NCI-H82 treated with DMSO at 0.1 percent for 48 hours (cell line): ENCODE measurements around the gene TBC1D14.

Source experiments
- DNase-seq: peaks from one replicate; lab custom pipeline; 2025; ENCODE audit not compliant: unreplicated experiment; lab: John Stamatoyannopoulos, UW

Gene TBC1D14

DNA sequence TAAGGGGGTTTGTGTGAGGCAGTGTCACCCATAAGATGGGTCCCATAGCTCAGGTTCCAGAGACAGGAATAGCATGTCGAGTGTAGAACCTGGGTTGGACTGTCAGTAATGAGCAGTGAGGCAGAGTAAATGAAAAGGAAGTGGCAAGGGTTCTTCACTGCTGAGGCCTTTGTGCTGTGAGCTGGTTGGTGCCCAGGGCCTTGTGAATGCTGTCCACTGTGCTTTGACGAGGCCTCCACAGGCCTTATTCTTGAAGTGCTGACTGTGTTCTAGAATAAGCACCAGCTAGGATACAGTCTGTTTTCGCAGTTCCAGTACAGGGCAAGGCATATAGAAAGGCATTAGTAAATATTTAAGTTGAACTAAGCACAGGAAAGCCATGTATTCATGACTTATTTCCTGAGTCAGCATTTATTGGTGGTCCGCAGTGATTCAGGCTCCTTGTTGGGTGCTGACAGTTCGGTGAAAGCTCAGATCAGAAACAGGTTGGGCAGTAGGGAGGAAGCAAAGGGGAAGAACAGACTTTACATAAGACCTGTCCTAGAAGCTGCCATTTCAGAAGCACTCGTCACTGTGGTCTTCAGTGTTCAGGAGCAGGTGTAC is 107.9 kb downstream of the TBC1D14 start:
- no peak for DNase-seq

GRCh38 chr4:7018281-7018680 is 108.7 kb downstream of the TBC1D14 start:
- no peak for DNase-seq

- DNase-seq, result no peak
These were observed 109.7 kb downstream of the TBC1D14 start for GRCh38 chr4:7019367-7019766.

DNA sequence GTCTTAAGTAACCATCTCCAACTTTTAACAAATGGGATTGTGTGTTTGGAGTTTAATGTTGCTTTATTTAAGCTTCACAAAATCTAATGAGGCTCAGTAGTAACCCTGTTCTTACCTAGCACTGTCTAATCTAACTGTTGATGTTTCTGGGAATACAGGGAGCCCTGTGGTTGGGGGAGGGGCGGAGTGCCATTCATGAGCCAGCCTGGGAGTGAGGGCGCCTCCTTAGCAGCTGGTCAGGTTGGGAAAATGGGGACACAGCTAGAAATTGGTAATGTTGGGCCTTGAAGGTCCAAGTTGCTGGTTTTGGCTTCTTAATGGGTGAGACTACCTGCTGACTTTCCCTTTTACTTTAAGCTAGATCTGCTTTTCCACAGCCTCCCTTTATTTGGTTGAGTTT is 110.7 kb downstream of the TBC1D14 start:
- no peak for DNase-seq

GRCh38 chr4:7020856-7021255 is 111.2 kb downstream of the TBC1D14 start:
- no peak for DNase-seq

DNA sequence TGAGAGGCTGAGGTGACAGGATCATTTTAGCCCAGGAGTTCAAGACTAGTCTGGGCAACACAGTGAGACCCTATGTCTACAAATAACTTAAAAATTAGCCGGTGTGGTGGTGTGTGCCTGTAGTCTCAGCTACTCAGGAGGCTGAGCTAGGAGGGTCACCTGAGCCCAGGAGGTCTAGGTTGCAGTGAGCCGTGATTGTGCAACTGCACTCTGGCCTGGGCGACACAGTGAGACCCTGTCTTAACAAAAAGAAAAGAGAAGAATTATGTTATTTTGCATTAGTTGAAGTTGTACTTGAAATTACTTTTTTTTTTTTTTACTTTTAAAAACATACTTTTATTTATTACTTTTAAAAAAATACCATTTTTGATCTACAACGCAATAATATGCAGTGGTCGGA is 111.7 kb downstream of the TBC1D14 start:
- no peak for DNase-seq

DNA sequence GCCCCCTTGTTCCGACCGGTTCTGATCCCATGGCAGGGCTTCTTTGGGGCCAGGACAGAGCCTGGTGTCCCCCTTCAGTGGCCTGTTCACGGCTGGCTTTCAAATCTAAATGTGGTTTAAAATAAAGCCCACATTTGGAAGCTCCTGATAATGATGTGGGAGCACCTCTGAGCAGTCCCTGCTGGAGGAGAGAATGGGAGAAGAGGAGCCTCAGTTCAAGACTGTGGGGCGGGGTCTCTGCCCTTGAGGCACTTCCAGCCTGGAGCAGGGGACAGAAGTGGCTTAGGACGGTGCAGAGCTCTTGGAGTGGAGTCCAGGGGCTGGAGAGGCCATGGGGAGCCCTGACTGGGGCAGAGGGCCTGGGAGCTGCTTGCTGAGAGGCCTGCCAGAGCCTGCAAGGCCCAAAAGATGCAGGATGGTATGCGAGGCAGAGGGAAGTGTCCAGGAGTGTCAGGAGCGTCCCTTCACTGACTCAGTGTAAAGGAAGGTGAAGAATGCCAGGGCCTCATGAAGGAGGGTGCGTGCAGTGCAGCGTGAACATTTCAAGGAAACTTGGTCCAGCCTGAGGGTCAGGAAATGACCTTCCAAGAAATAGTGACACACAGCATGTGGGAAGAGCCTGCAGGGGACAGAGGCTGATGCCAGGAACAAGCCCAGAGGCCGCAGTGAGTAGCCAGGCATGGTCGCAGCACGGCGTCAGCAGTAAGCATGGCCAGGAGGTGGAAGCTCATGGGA is 112.5 kb downstream of the TBC1D14 start:
- no peak for DNase-seq

DNA sequence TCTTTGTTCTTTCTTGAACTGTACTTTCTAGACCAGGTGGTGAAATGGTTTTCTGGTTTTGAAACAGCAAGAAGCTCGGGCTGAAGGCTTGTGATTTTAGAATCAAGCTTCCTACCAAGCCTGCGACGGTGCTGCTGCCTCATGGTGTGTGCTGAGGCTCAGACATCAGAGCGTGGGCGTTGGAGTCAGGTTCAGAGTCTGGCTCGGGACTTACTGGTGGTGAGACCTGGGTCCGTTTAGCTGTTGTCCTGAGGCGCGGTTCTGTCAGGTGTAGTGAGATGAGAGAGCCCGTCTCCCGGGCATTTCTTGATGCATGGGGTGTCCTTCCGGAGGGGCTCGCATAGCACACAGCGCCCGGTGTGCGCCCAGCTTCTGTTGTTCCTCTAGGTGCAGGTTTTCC is 113.9 kb downstream of the TBC1D14 start:
- DNase-seq, result no peak

DNA sequence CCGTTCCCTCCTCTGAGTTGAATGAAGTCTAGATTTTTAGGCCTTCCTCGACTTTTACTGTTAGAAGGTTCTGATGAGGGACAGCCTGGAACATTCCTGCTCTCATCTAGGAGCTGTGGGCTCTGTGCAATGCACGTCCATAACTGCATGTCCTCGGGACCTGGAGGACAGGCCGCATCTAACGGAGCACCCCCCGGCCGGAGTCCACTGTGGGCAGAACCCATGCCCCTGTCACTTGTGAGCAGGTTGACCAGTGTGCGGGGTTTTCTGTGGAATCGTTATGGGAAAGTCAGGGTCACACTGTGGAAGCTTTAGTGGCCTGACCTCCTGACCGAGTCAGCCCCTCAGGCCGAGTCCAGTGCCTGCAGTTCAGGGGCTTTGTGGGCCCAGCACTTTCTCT is 114.3 kb downstream of the TBC1D14 start:
- DNase-seq, result no peak

DNA sequence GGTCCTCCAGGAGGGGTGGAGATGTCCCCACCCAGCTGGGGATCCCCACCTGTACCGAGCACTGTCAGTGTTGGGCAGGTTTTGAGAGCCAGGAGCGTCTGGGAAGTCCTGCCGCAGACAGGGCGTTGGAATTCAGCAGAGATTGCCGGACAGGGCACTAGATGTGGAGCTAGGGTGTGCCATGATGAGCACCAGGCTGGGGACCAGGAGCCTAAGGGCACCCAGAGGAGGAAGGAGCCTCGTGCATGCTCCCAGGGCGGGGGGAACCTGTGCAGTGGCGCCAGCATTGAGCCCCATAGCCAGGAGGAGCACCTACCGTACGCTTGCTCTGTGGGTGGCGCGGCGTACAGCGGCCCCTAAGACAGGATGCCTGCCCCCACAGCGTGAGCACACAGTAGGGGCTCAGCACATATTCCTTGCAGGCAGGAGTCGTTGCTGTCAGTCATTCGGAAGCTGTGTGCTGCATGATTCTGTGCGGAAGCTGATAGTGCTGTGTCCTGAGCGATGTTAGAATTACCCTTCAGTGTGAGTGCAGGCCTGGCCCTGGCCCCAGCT is 114.8 kb downstream of the TBC1D14 start:
- DNase-seq, result no peak

- no peak for DNase-seq
These were observed 115.5 kb downstream of the TBC1D14 start for GRCh38 chr4:7025040-7025602.

DNA sequence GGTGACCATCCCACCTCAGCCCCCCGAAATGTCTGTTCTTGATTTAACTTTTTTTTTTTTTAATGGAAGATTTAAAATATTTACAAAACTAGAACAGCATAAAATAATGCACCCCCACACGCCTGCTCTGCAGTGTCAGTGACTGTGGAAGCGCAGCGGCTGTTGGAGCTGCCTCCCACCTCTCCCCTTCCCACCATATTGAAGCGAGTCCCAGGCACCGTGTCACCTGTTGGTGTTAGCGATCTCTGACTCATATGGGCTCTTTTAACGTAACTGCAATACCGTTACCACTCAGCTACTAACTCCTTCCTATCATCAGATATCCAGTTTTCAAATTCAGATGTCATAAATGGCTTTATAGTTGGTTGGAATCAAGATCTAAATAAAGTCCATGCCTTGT is 116.5 kb downstream of the TBC1D14 start:
- DNase-seq, result no peak

- DNase-seq, result no peak
These were observed 117.7 kb downstream of the TBC1D14 start for GRCh38 chr4:7027284-7027683.

DNA sequence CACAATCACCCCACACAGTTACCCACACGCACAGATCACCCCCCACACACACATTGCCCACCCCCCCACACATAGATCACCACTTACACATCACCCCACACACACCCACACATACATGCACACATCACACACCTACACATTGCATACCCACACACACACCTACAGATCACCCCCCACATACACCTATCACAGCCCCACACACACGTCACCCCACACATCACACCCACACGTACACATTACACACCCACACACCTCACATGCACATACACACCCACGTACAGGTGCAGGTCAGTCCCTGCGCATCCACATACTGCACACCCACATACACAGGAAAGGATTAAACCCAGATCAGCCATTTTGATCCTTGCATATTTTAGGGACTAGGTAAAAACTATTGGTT is 118.3 kb downstream of the TBC1D14 start:
- no peak for DNase-seq

DNA sequence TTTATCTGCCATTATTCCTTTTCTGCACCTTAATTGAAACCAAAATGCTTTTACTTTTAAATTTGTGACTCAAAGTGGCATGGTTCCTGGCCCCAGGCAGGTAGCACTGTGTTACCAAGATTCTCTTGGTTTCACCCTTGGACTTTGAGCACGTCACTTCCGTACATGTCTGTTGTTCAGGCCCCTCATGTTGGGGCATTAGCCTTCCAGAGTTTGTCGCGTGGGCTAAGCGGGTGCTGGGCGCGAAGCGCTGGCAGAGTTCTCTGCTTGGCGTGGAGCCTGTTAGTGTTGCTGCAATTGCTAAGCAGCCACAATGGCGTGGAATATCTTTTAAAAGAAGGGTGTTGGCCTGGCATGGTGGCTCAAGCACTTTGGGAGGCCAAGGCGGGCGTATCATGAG is 119.6 kb downstream of the TBC1D14 start:
- DNase-seq, result no peak

DNA sequence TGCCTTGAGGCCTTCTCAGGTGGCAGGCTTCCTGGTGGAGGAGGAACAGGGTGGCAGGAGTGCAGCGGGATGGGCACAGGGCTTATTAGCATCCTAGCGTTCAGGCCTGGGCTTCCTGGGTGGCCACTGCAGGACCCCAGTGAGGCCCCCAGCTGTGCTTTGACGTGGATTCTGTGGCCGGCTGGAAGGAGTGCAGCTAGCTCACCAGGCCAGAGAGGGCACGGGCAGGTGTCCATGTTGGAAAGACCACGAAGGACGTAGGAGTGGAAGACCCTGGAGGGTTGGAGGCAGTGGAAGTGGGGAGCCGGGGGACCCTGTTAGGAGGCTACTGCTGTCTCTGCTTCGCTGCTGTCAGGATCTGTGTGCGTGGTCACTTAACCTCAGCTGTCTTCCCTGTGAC is 120.3 kb downstream of the TBC1D14 start:
- no peak for DNase-seq

GRCh38 chr4:7030856-7031255 is 121.2 kb downstream of the TBC1D14 start:
- no peak for DNase-seq

DNA sequence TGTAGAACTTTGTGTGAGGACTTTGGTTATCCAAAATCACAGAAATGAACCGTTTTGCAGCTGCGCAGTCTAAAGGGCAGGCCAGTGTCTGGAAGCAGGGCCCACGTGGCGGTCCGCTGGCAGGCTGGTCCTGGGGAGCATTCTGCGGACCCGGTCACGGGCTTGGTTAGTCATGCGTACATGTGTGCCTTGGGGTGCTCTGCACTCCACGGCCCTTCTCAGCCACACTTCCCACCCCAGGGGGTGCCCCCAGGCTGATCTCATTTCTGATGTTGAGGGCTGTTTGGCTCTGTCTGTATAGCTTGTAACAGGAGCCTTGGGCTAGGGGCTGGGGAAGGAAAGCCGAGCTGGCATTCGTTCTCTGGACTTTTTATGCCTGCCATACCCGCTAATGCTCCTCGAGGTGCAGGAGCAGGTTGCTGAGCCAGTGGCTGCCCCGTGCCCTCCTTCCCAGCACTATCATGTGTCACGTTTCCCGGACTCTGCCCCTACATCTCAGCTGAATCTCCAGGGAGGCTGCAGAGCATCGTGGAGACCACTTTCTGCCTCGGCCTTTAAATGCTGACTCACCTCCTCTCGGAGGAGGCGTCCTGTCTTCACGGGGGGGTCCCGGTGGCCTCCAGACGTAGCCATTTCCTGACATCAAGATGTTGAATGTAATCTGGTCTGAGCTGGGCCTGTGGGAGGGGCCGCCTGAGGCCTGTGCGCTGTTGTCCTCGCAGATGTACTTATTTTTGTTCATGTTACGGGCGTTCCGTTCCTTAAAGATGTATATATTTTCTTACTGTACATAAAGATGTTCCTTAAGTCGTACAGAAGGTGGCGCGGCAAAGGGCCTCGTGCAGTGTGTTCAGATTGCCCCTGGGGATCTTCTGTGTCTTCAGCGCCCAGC is 122.2 kb downstream of the TBC1D14 start:
- no peak for DNase-seq

GRCh38 chr4:7032596-7032995 is 123.0 kb downstream of the TBC1D14 start:
- no peak for DNase-seq

- DNase-seq, result no peak
These were observed 124.8 kb downstream of the TBC1D14 start for GRCh38 chr4:7034262-7035081.
